ENCODE data around the gene SLC30A7. TPM values are rescaled to one million over a fixed set of nuclear protein-coding genes. Genes with fewer than 3 reads are reported as not detected.
"Not testable (repeated sequence)": the region's sequence is repeated elsewhere in the genome, so short reads cannot be mapped to it uniquely, and the experiment has no call there.

SLC30A7 gene
- total RNA-seq, 1 experiment from 2014 or later, result 20.7 TPM

DNA sequence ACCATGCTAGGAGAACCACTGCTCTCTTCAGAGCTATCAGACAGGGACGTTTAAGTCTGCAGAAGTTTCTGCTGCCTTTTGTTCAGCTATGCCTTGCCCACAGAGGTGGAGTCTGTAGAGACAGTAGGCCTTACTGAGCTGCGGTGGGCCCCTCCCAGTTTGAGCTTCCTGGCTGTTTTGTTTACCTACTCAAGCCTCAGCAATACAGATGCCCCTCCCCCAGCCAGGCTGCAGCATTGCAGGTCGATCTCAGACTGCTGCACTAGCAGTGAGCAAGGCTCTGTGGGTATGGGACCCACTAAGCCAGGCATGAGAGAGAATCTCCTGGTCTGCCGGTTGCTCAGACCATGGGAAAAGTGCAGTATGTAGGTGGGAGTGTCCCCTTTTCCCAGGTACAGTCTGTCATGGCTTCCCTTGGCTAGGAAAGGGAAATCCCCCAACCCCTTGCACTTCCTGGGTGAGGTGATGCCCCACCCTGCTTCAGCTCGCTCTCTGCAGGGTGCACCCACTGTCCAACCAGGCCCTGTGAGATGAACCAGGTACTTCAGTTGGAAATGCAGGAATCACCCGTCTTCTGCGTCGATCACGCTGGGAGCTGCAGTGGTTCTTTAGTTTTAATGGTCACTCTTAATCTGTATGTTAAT lies 53.7 kb downstream of the SLC30A7 start:
- H3K27me3 Mint-ChIP-seq (ENCODE audit: low read depth); POLR2A ChIA-PET: not testable (repeated sequence)
- peak; percentile 80 for DNase-seq (ENCODE audit: low spot score)
- Mint-ChIP-seq H3K4me1 (peaks cover 63% of the 10 kb centered on the region), H3K27ac (peak overlapping the region; percentile 93), H3K9me3 (peaks cover 34% of the 10 kb centered on the region), H3K36me3 (peaks cover 51% of the 10 kb centered on the region), H3K4me3 (peak overlapping the region; percentile 41)
- ATAC-seq, result peak; percentile 94
- TF ChIP-seq FOXK1 (CRISPR knock-in tag; IDR thresholded peaks at IDR 0.05), result peak; percentile 46; the same call in 1 of the 2 replicates
- 0 out of 2 replicates have a peak, but pooled peaks have one; percentile 54 for TF ChIP-seq CREM (CRISPR knock-in tag; IDR thresholded peaks at IDR 0.05)
- TF ChIP-seq FOXP1 (CRISPR knock-in tag; IDR thresholded peaks at IDR 0.05; ENCODE audit: borderline replicate concordance), result peak; percentile 98
- 0 out of 2 replicates have a peak, but pooled peaks have one; percentile 32 for TF ChIP-seq SP1 (CRISPR knock-in tag; conservative IDR thresholded peaks at IDR 0.05)
- TF ChIP-seq, protein P1, sequence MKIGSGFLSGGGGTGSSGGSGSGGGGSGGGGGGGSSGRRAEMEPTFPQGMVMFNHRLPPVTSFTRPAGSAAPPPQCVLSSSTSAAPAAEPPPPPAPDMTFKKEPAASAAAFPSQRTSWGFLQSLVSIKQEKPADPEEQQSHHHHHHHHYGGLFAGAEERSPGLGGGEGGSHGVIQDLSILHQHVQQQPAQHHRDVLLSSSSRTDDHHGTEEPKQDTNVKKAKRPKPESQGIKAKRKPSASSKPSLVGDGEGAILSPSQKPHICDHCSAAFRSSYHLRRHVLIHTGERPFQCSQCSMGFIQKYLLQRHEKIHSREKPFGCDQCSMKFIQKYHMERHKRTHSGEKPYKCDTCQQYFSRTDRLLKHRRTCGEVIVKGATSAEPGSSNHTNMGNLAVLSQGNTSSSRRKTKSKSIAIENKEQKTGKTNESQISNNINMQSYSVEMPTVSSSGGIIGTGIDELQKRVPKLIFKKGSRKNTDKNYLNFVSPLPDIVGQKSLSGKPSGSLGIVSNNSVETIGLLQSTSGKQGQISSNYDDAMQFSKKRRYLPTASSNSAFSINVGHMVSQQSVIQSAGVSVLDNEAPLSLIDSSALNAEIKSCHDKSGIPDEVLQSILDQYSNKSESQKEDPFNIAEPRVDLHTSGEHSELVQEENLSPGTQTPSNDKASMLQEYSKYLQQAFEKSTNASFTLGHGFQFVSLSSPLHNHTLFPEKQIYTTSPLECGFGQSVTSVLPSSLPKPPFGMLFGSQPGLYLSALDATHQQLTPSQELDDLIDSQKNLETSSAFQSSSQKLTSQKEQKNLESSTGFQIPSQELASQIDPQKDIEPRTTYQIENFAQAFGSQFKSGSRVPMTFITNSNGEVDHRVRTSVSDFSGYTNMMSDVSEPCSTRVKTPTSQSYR (CRISPR knock-in tag; IDR thresholded peaks at IDR 0.05), result 0 out of 2 replicates have a peak, but pooled peaks have one; percentile 51
- TF ChIP-seq ZNF423 (CRISPR knock-in tag; IDR thresholded peaks at IDR 0.05), result 0 out of 2 replicates have a peak, but pooled peaks have one; percentile 8
- TF ChIP-seq, protein P2, sequence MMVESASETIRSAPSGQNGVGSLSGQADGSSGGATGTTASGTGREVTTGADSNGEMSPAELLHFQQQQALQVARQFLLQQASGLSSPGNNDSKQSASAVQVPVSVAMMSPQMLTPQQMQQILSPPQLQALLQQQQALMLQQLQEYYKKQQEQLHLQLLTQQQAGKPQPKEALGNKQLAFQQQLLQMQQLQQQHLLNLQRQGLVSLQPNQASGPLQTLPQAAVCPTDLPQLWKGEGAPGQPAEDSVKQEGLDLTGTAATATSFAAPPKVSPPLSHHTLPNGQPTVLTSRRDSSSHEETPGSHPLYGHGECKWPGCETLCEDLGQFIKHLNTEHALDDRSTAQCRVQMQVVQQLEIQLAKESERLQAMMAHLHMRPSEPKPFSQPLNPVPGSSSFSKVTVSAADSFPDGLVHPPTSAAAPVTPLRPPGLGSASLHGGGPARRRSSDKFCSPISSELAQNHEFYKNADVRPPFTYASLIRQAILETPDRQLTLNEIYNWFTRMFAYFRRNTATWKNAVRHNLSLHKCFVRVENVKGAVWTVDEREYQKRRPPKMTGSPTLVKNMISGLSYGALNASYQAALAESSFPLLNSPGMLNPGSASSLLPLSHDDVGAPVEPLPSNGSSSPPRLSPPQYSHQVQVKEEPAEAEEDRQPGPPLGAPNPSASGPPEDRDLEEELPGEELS (CRISPR knock-in tag; IDR thresholded peaks at IDR 0.05), result peak; percentile 96
- TF ChIP-seq, protein P3, sequence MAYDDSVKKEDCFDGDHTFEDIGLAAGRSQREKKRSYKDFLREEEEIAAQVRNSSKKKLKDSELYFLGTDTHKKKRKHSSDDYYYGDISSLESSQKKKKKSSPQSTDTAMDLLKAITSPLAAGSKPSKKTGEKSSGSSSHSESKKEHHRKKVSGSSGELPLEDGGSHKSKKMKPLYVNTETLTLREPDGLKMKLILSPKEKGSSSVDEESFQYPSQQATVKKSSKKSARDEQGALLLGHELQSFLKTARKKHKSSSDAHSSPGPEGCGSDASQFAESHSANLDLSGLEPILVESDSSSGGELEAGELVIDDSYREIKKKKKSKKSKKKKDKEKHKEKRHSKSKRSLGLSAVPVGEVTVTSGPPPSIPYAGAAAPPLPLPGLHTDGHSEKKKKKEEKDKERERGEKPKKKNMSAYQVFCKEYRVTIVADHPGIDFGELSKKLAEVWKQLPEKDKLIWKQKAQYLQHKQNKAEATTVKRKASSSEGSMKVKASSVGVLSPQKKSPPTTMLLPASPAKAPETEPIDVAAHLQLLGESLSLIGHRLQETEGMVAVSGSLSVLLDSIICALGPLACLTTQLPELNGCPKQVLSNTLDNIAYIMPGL (CRISPR knock-in tag; IDR thresholded peaks at IDR 0.05), result 0 out of 2 replicates have a peak, but pooled peaks have one; percentile 44
- CTCF ChIA-PET, result interaction anchor here (1.4 to 1.9 kb wide), 3 partner anchors 289 to 360 kb away, joined by 3 to 5 read pairs (median 5); no protein-coding TSS in a partner anchor

DNA sequence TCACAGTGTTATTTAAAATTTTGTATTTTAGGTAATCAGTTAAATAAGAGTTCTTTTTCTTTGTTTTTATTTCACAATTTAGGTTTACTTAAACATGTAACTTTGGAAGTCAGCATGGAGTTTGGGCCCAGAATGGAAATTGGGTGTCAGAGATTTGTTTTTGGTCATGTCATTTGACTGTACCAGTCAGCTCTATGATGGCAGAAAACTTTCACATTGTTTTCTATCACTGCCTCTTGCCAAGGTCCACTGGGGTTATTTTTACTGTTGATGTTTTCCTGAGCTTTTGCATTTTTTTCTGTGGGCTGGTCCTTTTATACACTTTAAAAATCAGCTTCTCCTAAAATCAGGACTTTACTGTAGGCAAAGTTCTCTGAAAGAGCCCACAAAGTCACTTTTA lies 54.4 kb downstream of the SLC30A7 start:
- H3K9me3 Mint-ChIP-seq, result peaks cover 34% of the 10 kb centered on the region
- ChIA-PET POLR2A (no interaction called here), CTCF (interaction anchor here (1.4 to 1.9 kb wide), 2 partner anchors 288 to 359 kb away, joined by 3 to 5 read pairs; no protein-coding TSS in a partner anchor)
- peak overlapping the region; percentile 15; the same call in 1 of the 2 replicates for H3K4me3 Mint-ChIP-seq
- DNase-seq (ENCODE audit: low spot score) (no peak), ATAC-seq (no peak)
- peaks cover 46% of the 10 kb centered on the region for H3K36me3 Mint-ChIP-seq
- peak overlapping the region; percentile 96 for H3K27ac Mint-ChIP-seq
- no peaks in the 10 kb centered on the region for H3K27me3 Mint-ChIP-seq (ENCODE audit: low read depth)
- H3K4me1 Mint-ChIP-seq, result peaks cover 65% of the 10 kb centered on the region
- no peak for TF ChIP-seq SMAD4 (CRISPR knock-in tag; IDR thresholded peaks at IDR 0.05)
- no peak for TF ChIP-seq CBFB (CRISPR knock-in tag; IDR thresholded peaks at IDR 0.05; ENCODE audit: low read depth)
- no peak for TF ChIP-seq ZBTB21 (CRISPR knock-in tag; IDR thresholded peaks at IDR 0.05; ENCODE audit: borderline replicate concordance)
- TF ChIP-seq, protein P1 (CRISPR knock-in tag; IDR thresholded peaks at IDR 0.05), result no peak
- TF ChIP-seq PREB (CRISPR knock-in tag; IDR thresholded peaks at IDR 0.05; ENCODE audit: borderline replicate concordance), result no peak
- TF ChIP-seq, protein P4, sequence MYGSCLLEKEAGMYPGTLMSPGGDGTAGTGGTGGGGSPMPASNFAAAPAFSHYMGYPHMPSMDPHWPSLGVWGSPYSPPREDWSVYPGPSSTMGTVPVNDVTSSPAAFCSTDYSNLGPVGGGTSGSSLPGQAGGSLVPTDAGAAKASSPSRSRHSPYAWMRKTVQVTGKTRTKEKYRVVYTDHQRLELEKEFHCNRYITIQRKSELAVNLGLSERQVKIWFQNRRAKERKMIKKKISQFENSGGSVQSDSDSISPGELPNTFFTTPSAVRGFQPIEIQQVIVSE (CRISPR knock-in tag; IDR thresholded peaks at IDR 0.05; ENCODE audit: borderline replicate concordance), result no peak
- no peak for TF ChIP-seq NFE2L1 (CRISPR knock-in tag; IDR thresholded peaks at IDR 0.05)
- TF ChIP-seq NFYB (CRISPR knock-in tag; conservative IDR thresholded peaks at IDR 0.05; ENCODE audit: low read depth), result no peak
- TF ChIP-seq, protein P5, sequence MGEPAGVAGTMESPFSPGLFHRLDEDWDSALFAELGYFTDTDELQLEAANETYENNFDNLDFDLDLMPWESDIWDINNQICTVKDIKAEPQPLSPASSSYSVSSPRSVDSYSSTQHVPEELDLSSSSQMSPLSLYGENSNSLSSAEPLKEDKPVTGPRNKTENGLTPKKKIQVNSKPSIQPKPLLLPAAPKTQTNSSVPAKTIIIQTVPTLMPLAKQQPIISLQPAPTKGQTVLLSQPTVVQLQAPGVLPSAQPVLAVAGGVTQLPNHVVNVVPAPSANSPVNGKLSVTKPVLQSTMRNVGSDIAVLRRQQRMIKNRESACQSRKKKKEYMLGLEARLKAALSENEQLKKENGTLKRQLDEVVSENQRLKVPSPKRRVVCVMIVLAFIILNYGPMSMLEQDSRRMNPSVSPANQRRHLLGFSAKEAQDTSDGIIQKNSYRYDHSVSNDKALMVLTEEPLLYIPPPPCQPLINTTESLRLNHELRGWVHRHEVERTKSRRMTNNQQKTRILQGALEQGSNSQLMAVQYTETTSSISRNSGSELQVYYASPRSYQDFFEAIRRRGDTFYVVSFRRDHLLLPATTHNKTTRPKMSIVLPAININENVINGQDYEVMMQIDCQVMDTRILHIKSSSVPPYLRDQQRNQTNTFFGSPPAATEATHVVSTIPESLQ (CRISPR knock-in tag; IDR thresholded peaks at IDR 0.05), result no peak
- no peak for TF ChIP-seq KAT7 (CRISPR knock-in tag; IDR thresholded peaks at IDR 0.05; ENCODE audit: borderline replicate concordance)
